ENCODE results near the gene CUEDC1.

GRCh38 chr17:57868910-57869616 lies 86.1 kb downstream of the CUEDC1 start:
- TF ChIP-seq CTCF (IDR thresholded peaks at IDR 0.05; ENCODE audit: poor library complexity) (no peak), EZH2phosphoT487 (IDR thresholded peaks at IDR 0.05; ENCODE audit: low read depth, severe bottlenecking, unreplicated experiment) (no peak), EZH2 (IDR thresholded peaks at IDR 0.05; ENCODE audit: borderline replicate concordance) (no peak)

Data from hepatocyte (in vitro differentiated cells).